GM06990 (cell line): Measurements from ENCODE around the gene GPX5.
"Not testable (repeated sequence)": the region's sequence is repeated elsewhere in the genome, so short reads cannot be mapped to it uniquely, and the experiment has no call there.

Source experiments
- DNase-seq: peaks from one replicate; pipeline ENCODE4 v3.0.0-alpha.2; 2011; ENCODE audit not compliant: insufficient read length; ENCODE audit errors: extremely low read depth
- H3K27me3 ChIP-seq: replicated peaks from 2 replicates; pipeline ENCODE4 v1.6.0; 2011; ENCODE audit warnings: low read length; ENCODE audit not compliant: control insufficient read depth, insufficient read depth
- H3K36me3 ChIP-seq: 2 replicates; pipeline ENCODE4 v1.5.1; 2011; ENCODE audit warnings: low read length; ENCODE audit not compliant: control insufficient read depth, insufficient read depth
- H3K4me3 ChIP-seq: replicated peaks from 2 replicates; pipeline ENCODE4 v1.5.1; 2011; ENCODE audit warnings: low read depth, mild to moderate bottlenecking, control low read depth, low read length
- CTCF ChIP-seq: IDR thresholded peaks from 2 replicates; pipeline ENCODE4 v1.5.1; 2011; ENCODE audit warnings: low read length, control low read depth, mild to moderate bottlenecking, inconsistent platforms; ENCODE audit not compliant: insufficient read depth, poor library complexity, severe bottlenecking

GPX5 gene

DNA sequence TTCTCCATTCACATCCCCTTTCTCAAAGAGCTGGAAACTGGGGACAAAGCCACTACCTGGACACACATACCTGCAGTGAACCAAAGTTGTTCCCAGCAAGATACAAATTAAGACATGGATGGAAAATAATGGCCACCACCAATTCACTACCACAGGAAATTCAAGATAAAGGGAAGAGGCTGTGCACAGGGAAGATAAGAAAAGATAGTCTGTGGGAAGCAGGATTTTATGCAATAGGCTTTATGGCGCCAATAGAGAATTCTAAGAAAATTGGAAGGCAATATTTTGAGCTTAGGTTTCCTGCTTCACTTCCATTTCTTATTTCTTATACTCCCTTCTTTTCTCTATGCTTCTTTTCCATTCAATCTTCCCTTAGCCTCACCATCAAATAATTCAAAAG, 19.9 kb upstream of the GPX5 start:
- Histone ChIP-seq H3K27me3 (no peaks in the 10 kb centered on the region; the same call in 1 of the 2 replicates), H3K36me3 (no peaks in the 10 kb centered on the region), H3K4me3 (no peak overlapping the region)
- no peak for DNase-seq
- TF ChIP-seq CTCF, result no peak

GRCh38 chr6:28506807-28507475, 18.7 kb upstream of the GPX5 start:
- TF ChIP-seq CTCF, result no peak
- Histone ChIP-seq H3K4me3 (no peak overlapping the region), H3K36me3 (no peaks in the 10 kb centered on the region), H3K27me3 (no peaks in the 10 kb centered on the region; the same call in 1 of the 2 replicates)
- no peak for DNase-seq

DNA sequence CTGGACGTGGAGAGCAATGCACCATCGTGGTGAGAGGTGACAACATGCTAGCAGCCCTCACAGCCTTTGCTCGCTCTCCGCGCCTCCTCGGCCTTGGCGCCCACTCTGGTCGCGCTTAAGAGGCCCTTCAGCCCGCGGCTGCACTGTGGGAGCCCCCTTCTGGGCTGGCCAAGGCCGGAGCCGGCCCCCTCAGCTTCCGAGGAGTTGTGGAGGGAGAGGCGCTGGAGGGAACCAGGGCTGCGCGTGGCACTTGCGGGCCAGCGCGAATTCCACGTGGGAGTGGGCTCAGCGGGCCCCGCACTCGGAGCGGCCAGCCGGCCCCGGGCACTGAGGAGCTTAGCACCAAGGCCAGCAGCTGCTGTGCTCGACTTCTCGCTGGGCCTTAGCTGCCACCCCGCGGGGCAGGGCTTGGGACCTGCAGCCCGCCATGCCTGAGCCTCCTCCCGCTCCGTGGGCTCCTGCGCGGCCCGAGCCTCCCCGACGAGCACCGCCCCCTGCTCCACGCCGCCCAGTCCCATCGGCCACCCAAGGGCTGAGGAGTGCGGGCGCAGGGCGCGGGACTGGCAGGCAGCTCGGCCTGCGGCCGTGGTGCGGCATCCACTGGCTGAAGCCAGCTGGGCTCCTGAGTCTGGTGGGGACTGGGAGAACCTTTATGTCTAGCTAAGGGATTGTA, 13.9 kb upstream of the GPX5 start:
- no peak for DNase-seq
- Histone ChIP-seq H3K4me3 (no peak overlapping the region), H3K36me3 (no peaks in the 10 kb centered on the region), H3K27me3 (peaks cover 1% of the 10 kb centered on the region; the same call in 1 of the 2 replicates)
- no peak for TF ChIP-seq CTCF

GRCh38 chr6:28512387-28512786, 13.3 kb upstream of the GPX5 start:
- not testable (repeated sequence) for H3K36me3 ChIP-seq

DNA sequence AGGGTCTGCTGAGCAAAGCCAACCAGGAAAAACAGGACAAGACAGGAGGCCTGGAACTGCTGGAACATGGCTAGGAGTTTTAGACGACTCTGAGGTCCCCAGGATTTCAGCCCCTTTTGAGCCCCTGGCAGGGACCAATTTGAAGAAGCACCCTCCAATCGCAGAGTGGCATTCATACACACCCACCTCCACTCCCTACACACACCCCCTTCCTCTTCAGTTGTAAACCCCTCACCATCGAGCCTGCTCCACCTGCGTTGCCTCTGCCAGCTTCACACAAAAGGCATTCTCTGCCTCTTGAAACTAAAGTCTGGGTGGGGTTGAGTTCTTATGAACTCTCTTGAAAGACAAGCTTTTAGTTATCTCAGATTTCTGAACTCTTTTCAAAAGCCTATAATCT, 10.0 kb upstream of the GPX5 start, which contains the start of gene GPX6:
TSS of gene GPX6 (minus strand) at position 118 of the 400 bp plus-strand sequence. CDS start at position 68, 50 bp downstream.
- TF ChIP-seq CTCF, result no peak

More at GRCh38 chr6:28512387-28512786, 13.3 kb upstream of the GPX5 start:
- H3K27me3 ChIP-seq, DNase-seq, H3K4me3 ChIP-seq: not testable (repeated sequence)

DNA sequence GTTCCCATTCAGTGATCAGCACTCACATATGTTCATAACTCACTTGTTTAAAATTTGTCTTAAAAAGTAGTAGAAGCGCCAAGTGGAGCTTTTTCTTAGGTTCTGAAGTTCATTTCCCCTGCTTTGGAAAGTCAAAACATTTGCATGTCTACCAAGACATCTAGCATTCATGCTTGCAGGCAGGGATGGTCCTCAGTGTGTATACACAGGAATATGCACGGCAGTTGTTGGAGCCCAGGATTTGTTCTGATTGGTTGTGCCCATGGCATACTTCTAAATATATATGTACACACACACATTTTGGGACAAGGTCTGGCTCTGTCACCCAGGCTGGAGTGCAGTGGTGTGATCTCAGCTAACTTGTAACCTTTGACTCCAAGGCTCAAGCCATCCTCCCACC, 7.7 kb upstream of the GPX5 start:
- Histone ChIP-seq H3K4me3 (no peak overlapping the region), H3K36me3 (no peaks in the 10 kb centered on the region), H3K27me3 (peaks cover 1% of the 10 kb centered on the region; the same call in 1 of the 2 replicates)
- TF ChIP-seq CTCF, result no peak
- no peak for DNase-seq

More for the DNA sequence above, 10.0 kb upstream of the GPX5 start, which contains the start of gene GPX6:
- Histone ChIP-seq H3K27me3 (peaks cover 1% of the 10 kb centered on the region; the same call in 1 of the 2 replicates), H3K36me3 (no peaks in the 10 kb centered on the region), H3K4me3 (no peak within 1 kb of the TSS)
- DNase-seq, result no peak
